IMR-90 (cell line): ENCODE results near the gene MAP2K5. TPM values are rescaled to one million over a fixed set of nuclear protein-coding genes. Genes with fewer than 3 reads are reported as not detected.

Experiments used
- ATAC-seq: fragments of 200-7000 bp; cut with Tn5 transposase; 2 replicates; pipeline ENCODE4 v1.9.1; 2020; ENCODE audit warnings: low read depth, mild to moderate bottlenecking, moderate library complexity
- BruUV-seq: library from RNA; stranded (reverse); fragments of 400-500 nt; replicated peaks from 2 replicates; lab custom pipeline; 2021; lab: Mats Ljungman, UMichigan
- CTCF ChIA-PET: fragments of 300-600 bp; formaldehyde crosslinking; extraction: SDS; loops from one replicate; lab custom pipeline; 2021; ENCODE audit warnings: antibody characterized with exemption; lab: Yijun Ruan, JAX
- POLR2A ChIA-PET: fragments of 300-600 bp; sonication (Branson Sonifier 250); formaldehyde crosslinking; loops from one replicate; lab custom pipeline; 2022; ENCODE audit warnings: antibody characterized with exemption; ENCODE audit not compliant: unreplicated experiment; lab: Charles Lee
- DNase-seq: peaks from one replicate; pipeline ENCODE4 v3.0.0; 2013
- H2AFZ ChIP-seq: replicated peaks from 2 replicates; pipeline ENCODE3; 2013; ENCODE audit warnings: low read length, mild to moderate bottlenecking; ENCODE audit not compliant: poor library complexity
- H2AK5ac ChIP-seq: 2 replicates; pipeline ENCODE4 v1.6.1; 2013; ENCODE audit warnings: low read depth, low read length, inconsistent platforms
- H2AK9ac ChIP-seq: replicated peaks from 2 replicates; pipeline ENCODE3; 2013; ENCODE audit warnings: mild to moderate bottlenecking, low read depth, low read length, moderate library complexity; ENCODE audit not compliant: poor library complexity
- H2BK120ac ChIP-seq: 2 replicates; pipeline ENCODE4 v1.6.1; 2013; ENCODE audit warnings: low read depth, low read length, inconsistent platforms
- H2BK15ac ChIP-seq: 3 replicates; pipeline ENCODE4 v1.6.1; 2013; ENCODE audit warnings: low read depth, low read length, inconsistent platforms
- H2BK20ac ChIP-seq: 2 replicates; pipeline ENCODE4 v1.6.1; 2013; ENCODE audit warnings: low read depth, mild to moderate bottlenecking, inconsistent platforms, low read length, moderate library complexity
- H2BK5ac ChIP-seq: 2 replicates; pipeline ENCODE4 v1.6.1; 2013; ENCODE audit warnings: mild to moderate bottlenecking, low read depth, low read length, inconsistent platforms; ENCODE audit not compliant: poor library complexity, severe bottlenecking
- H3K14ac ChIP-seq: replicated peaks from 2 replicates; pipeline ENCODE4 v1.6.1; 2013; ENCODE audit warnings: low read depth, low read length, inconsistent platforms
- H3K18ac ChIP-seq: 2 replicates; pipeline ENCODE4 v1.6.1; 2013; ENCODE audit warnings: low read depth, low read length, control low read depth
- H3K23ac ChIP-seq: 2 replicates; pipeline ENCODE4 v1.6.1; 2013; ENCODE audit warnings: low read depth, low read length, inconsistent platforms
- H3K27ac ChIP-seq: 2 replicates; pipeline ENCODE4 v1.5.1; 2013; ENCODE audit warnings: mild to moderate bottlenecking, control low read depth, low read length; ENCODE audit not compliant: insufficient read depth
- H3K27me3 ChIP-seq: 2 replicates; pipeline ENCODE4 v1.6.1; 2013; ENCODE audit warnings: low read length; ENCODE audit not compliant: control insufficient read depth, insufficient read depth
- H3K36me3 ChIP-seq: 2 replicates; pipeline ENCODE4 v1.6.1; 2013; ENCODE audit warnings: low read length, mixed read lengths; ENCODE audit not compliant: control insufficient read depth, insufficient read depth
- H3K4ac ChIP-seq: 2 replicates; pipeline ENCODE4 v1.6.1; 2013; ENCODE audit warnings: low read depth, low read length, inconsistent platforms
- H3K4me1 ChIP-seq: 2 replicates; pipeline ENCODE4 v1.6.1; 2013; ENCODE audit warnings: low read length, mixed read lengths; ENCODE audit not compliant: control insufficient read depth, insufficient read depth
- H3K4me2 ChIP-seq: 2 replicates; pipeline ENCODE4 v1.6.1; 2013; ENCODE audit warnings: low read depth, mild to moderate bottlenecking, control low read depth, low read length, moderate library complexity
- H3K4me3 ChIP-seq: 2 replicates; pipeline ENCODE4 v1.5.1; 2013; ENCODE audit warnings: low read depth, mild to moderate bottlenecking, control low read depth, low read length, moderate library complexity; ENCODE audit not compliant: insufficient read depth
- H3K56ac ChIP-seq: 2 replicates; pipeline ENCODE4 v1.6.1; 2013; ENCODE audit warnings: low read length, inconsistent platforms; ENCODE audit not compliant: insufficient read depth; ENCODE audit errors: extremely low read depth
- H3K79me1 ChIP-seq, 2 experiments: 2 replicates each; pipeline ENCODE4 v1.6.1; 2013; ENCODE audit warnings: low read length in 2 of 2, inconsistent platforms in 1 of 2, low read depth in 1 of 2
- H3K9ac ChIP-seq: 2 replicates; pipeline ENCODE4 v1.6.1; 2013; ENCODE audit warnings: low read depth, low read length, control low read depth
- H3K9me1 ChIP-seq: 2 replicates; pipeline ENCODE4 v1.6.1; 2013; ENCODE audit warnings: low read length, inconsistent platforms; ENCODE audit not compliant: insufficient read depth
- H3K9me3 ChIP-seq: 2 replicates; pipeline ENCODE4 v1.6.1; 2013; ENCODE audit warnings: low read length; ENCODE audit not compliant: control insufficient read depth, insufficient read depth
- H4K20me1 ChIP-seq: 2 replicates; pipeline ENCODE4 v1.6.1; 2013; ENCODE audit warnings: low read length, inconsistent platforms; ENCODE audit not compliant: insufficient read depth
- H4K5ac ChIP-seq: 2 replicates; pipeline ENCODE4 v1.6.1; 2013; ENCODE audit warnings: mild to moderate bottlenecking, low read depth, low read length, control low read depth
- H4K8ac ChIP-seq, 2 experiments: 2 replicates each; pipeline ENCODE4 v1.6.1; 2013; ENCODE audit warnings: low read depth in 2 of 2, low read length in 2 of 2, control low read depth in 1 of 2, inconsistent platforms in 1 of 2
- H4K91ac ChIP-seq: 2 replicates; pipeline ENCODE4 v1.6.1; 2013; ENCODE audit warnings: low read depth, low read length, inconsistent platforms; ENCODE audit not compliant: insufficient read depth
- CEBPB ChIP-seq: IDR thresholded peaks from 2 replicates; pipeline ENCODE4 v1.6.1; 2012; ENCODE audit warnings: low read depth, low read length, improper control_type of control experiment
- MAFK ChIP-seq: IDR thresholded peaks from 2 replicates; pipeline ENCODE4 v1.6.1; 2012; ENCODE audit warnings: low read depth, low read length, improper control_type of control experiment
- MAZ ChIP-seq: IDR thresholded peaks from 2 replicates; pipeline ENCODE4 v1.6.1; 2012; ENCODE audit warnings: low read depth, mild to moderate bottlenecking, low read length, improper control_type of control experiment, moderate library complexity, borderline replicate concordance
- RFX5 ChIP-seq: IDR thresholded peaks from 2 replicates; pipeline ENCODE4 v1.8.0; 2012; ENCODE audit warnings: low read depth, mild to moderate bottlenecking, low read length, moderate library complexity
- SMC3 ChIP-seq: fragments of 150-350 bp; IDR thresholded peaks from 2 replicates; pipeline ENCODE4 v1.6.1; 2016; ENCODE audit warnings: low read depth, mild to moderate bottlenecking, antibody characterized with exemption, low read length, moderate library complexity
- WGBS, 2 experiments: methylation state at CpG; one replicate each; pipeline versions ENCODE4 v1.1.5 to v1.1.7; 2013; ENCODE audit warnings: missing lambda C conversion rate in 2 of 2; ENCODE audit not compliant: insufficient read length in 1 of 2; ENCODE audit errors: extremely low coverage in 2 of 2; 5-methylcytosine and 5-hydroxymethylcytosine counted together
- dilution Hi-C: fragments of 300-500 bp; cut with HindIII; formaldehyde crosslinking; loops from one replicate; pipeline ENCODE4 v1.14.3; 2018; ENCODE audit warnings: low sequenced_read_pairs; ENCODE audit not compliant: unreplicated experiment
- in situ Hi-C: fragments of 300-500 bp; cut with MboI; formaldehyde crosslinking; loops from 3 replicates; pipeline ENCODE4 v1.14.3; 2019; ENCODE audit warnings: low sequenced_read_pairs, inconsistent platforms, mixed read lengths
- intact Hi-C: fragments of 100-400 bp; cut with micrococcal nuclease; formaldehyde crosslinking; loops from 2 replicates; pipeline ENCODE4 v1.10.0; 2022
- polyA plus RNA-seq, 3 experiments: library from polyadenylated mRNA; depleted of rRNA; stranded (reverse); fragments of >200 nt; gene quantifications; 2 replicates each; pipeline ENCODE4 v1.2.3, GENCODE V29; 2012; ENCODE audit warnings: low replicate concordance in 1 of 3
- total RNA-seq: library from RNA; depleted of rRNA; stranded (reverse); fragments of >200 nt; gene quantifications from 2 replicates; pipeline ENCODE4 v1.2.3, GENCODE V29; 2012

Gene MAP2K5
- total and polyA plus RNA-seq, 2 of the 4 experiments (the other 2 are of a cell fraction): 1.6 to 6.1 TPM

GRCh38 chr15:67801926-67802914, 259.7 kb downstream of the MAP2K5 start:
- WGBS, 2 experiments: 94% methylated on average over 6 of the region's 19 CpGs; no CpG with 5 or more reads in 1 of the 2 experiments
- Histone ChIP-seq H3K4ac (no peak overlapping the region), H2BK15ac (no peak overlapping the region), H3K23ac (no peak overlapping the region; the same call in 1 of the 2 replicates), H3K27ac (no peak overlapping the region), H3K4me1 (no peaks in the 10 kb centered on the region), H4K91ac (no peak overlapping the region), H3K56ac (no peak overlapping the region; the same call in 1 of the 2 replicates), H3K14ac (no peak overlapping the region), H2AFZ (no peak overlapping the region), H3K9me3 (no peaks in the 10 kb centered on the region), H3K4me2 (no peak overlapping the region), H3K27me3 (no peaks in the 10 kb centered on the region), H2AK5ac (no peak overlapping the region), H3K79me1 (no peaks in the 10 kb centered on the region; a peak in 1 of 4 replicates), H4K8ac (no peak overlapping the region), H4K20me1 (0 out of 2 replicates have a peak, but pooled peaks cover 7% of the 10 kb centered on the region), H3K4me3 (no peak overlapping the region), H4K5ac (no peak overlapping the region), H2BK120ac (no peak overlapping the region), H2AK9ac (no peak overlapping the region), H3K9ac (no peak overlapping the region), H2BK20ac (no peak overlapping the region), H3K9me1 (peaks cover 5% of the 10 kb centered on the region; the same call in 1 of the 2 replicates), H2BK5ac (no peak overlapping the region), H3K18ac (no peak overlapping the region), H3K36me3 (peaks cover 2% of the 10 kb centered on the region; the same call in 1 of the 2 replicates)
- CTCF ChIA-PET: no interaction called here
- TF ChIP-seq MAZ (no peak), MAFK (no peak), CEBPB (no peak), RFX5 (no peak), SMC3 (no peak)
- dilution Hi-C loops (no loop called here), intact Hi-C loops (no loop called here), in situ Hi-C loops (no loop called here)
- DNase-seq (no peak), ATAC-seq (no peak)
- BruUV-seq: no TSS peak
- POLR2A ChIA-PET: no interaction called here
